OCI-LY1 (cell line): ENCODE data around the gene REPS1.

Experiments used
- H2AFZ ChIP-seq: fragments of 200-600 bp; sonication (generic), shearing (Covaris generic); 2 replicates; pipeline ENCODE4 v1.6.0; 2014; ENCODE audit warnings: antibody characterized with exemption, mild to moderate bottlenecking, low read length
- H3F3A ChIP-seq: fragments of 200-600 bp; sonication (generic), shearing (Covaris generic); 2 replicates; pipeline ENCODE4 v1.6.0; 2014; ENCODE audit warnings: mild to moderate bottlenecking, antibody characterized with exemption, low read length, moderate library complexity; ENCODE audit not compliant: insufficient read depth
- H3K27ac ChIP-seq: fragments of 200-600 bp; sonication (generic); 2 replicates; pipeline ENCODE4 v1.5.1; 2014; ENCODE audit warnings: low read length, mixed run types, mild to moderate bottlenecking, low read depth; ENCODE audit not compliant: poor library complexity, severe bottlenecking
- H3K27me3 ChIP-seq: fragments of 200-600 bp; sonication (generic); 2 replicates; pipeline ENCODE4 v1.6.0; 2014; ENCODE audit warnings: antibody characterized with exemption, mild to moderate bottlenecking, low read length, moderate library complexity; ENCODE audit not compliant: insufficient read depth
- H3K36me3 ChIP-seq: fragments of 200-600 bp; sonication (generic); 2 replicates; pipeline ENCODE4 v1.6.1; 2014; ENCODE audit warnings: mild to moderate bottlenecking, antibody characterized with exemption, low read length, moderate library complexity, mixed read lengths; ENCODE audit not compliant: insufficient read depth
- H3K4me1 ChIP-seq: fragments of 200-600 bp; sonication (generic); 2 replicates; pipeline ENCODE4 v1.5.1; 2014; ENCODE audit warnings: mild to moderate bottlenecking, low read length, moderate library complexity; ENCODE audit not compliant: insufficient read depth, severe bottlenecking
- H3K4me2 ChIP-seq: fragments of 200-600 bp; sonication (generic), shearing (Covaris generic); 2 replicates; pipeline ENCODE4 v1.6.1; 2014; ENCODE audit warnings: low read length
- H3K4me3 ChIP-seq: fragments of 200-600 bp; sonication (generic); 2 replicates; pipeline ENCODE4 v1.5.1; 2014; ENCODE audit warnings: low read length, low read depth, mild to moderate bottlenecking, mixed read lengths; ENCODE audit not compliant: poor library complexity, severe bottlenecking
- H3K79me2 ChIP-seq: fragments of 200-600 bp; shearing (Covaris generic); 2 replicates; pipeline ENCODE4 v1.6.1; 2016; ENCODE audit warnings: mixed run types, low read length, mixed read lengths; ENCODE audit not compliant: insufficient read depth
- H3K9ac ChIP-seq: fragments of 200-600 bp; sonication (generic), shearing (Covaris generic); 2 replicates; pipeline ENCODE4 v1.6.1; 2014; ENCODE audit warnings: mild to moderate bottlenecking, low read length, mixed read lengths
- H3K9me2 ChIP-seq: fragments of 200-600 bp; sonication (generic), shearing (Covaris generic); 2 replicates; pipeline ENCODE4 v1.6.1; 2014; ENCODE audit warnings: low read depth, mild to moderate bottlenecking, low read length, mixed read lengths
- H3K9me3 ChIP-seq: fragments of 200-600 bp; shearing (Covaris generic); 2 replicates; pipeline ENCODE4 v1.6.1; 2014; ENCODE audit warnings: low read length, mixed read lengths
- H4K20me1 ChIP-seq: fragments of 200-600 bp; sonication (generic), shearing (Covaris generic); 2 replicates; pipeline ENCODE4 v1.6.0; 2016; ENCODE audit warnings: mild to moderate bottlenecking, low read length; ENCODE audit not compliant: insufficient read depth
- CTCF ChIP-seq: fragments of 200-600 bp; sonication (generic), shearing (Covaris generic); IDR thresholded peaks from 2 replicates; pipeline ENCODE4 v1.5.1; 2017; ENCODE audit warnings: mild to moderate bottlenecking, antibody characterized with exemption, low read length, moderate library complexity, mixed read lengths
- EZH2 ChIP-seq: fragments of 200-600 bp; sonication (generic), shearing (Covaris generic); IDR thresholded peaks from 2 replicates; pipeline ENCODE4 v1.8.0; 2017; ENCODE audit warnings: borderline replicate concordance, mixed run types, mild to moderate bottlenecking, antibody characterized with exemption, low read length, moderate library complexity, mixed read lengths

The REPS1 gene

GRCh38 chr6:139013185-139013800 lies 25.2 kb upstream of the REPS1 start:
- H4K20me1 ChIP-seq = no peaks in the 10 kb centered on the region
- H3K79me2 ChIP-seq = no peaks in the 10 kb centered on the region
- no peak overlapping the region for H3K27ac ChIP-seq
- no peak overlapping the region for H3K4me3 ChIP-seq
- no peaks in the 10 kb centered on the region for H3K36me3 ChIP-seq
- H3K9ac ChIP-seq = no peak overlapping the region
- H2AFZ ChIP-seq = no peak overlapping the region
- no peaks in the 10 kb centered on the region for H3F3A ChIP-seq
- H3K27me3 ChIP-seq = no peaks in the 10 kb centered on the region
- H3K9me3 ChIP-seq = no peaks in the 10 kb centered on the region
- H3K4me2 ChIP-seq = no peak overlapping the region
- TF ChIP-seq EZH2 = no peak
- TF ChIP-seq CTCF = no peak
- H3K4me1 ChIP-seq = peaks cover 15% of the 10 kb centered on the region
- no peaks in the 10 kb centered on the region for H3K9me2 ChIP-seq

GRCh38 chr6:139011980-139012379 lies 23.9 kb upstream of the REPS1 start:
- TF ChIP-seq EZH2 (no peak), CTCF (no peak)
- no peaks in the 10 kb centered on the region for H3K27me3 ChIP-seq
- no peak overlapping the region for H2AFZ ChIP-seq
- H3K27ac ChIP-seq = no peak overlapping the region
- no peak overlapping the region for H3K9ac ChIP-seq
- H4K20me1 ChIP-seq = no peaks in the 10 kb centered on the region
- no peaks in the 10 kb centered on the region for H3K79me2 ChIP-seq
- no peaks in the 10 kb centered on the region for H3K36me3 ChIP-seq
- no peak overlapping the region for H3K4me2 ChIP-seq
- no peak overlapping the region for H3K4me3 ChIP-seq
- no peaks in the 10 kb centered on the region for H3F3A ChIP-seq
- H3K4me1 ChIP-seq = peaks cover 11% of the 10 kb centered on the region
- no peaks in the 10 kb centered on the region for H3K9me3 ChIP-seq
- no peaks in the 10 kb centered on the region for H3K9me2 ChIP-seq

GRCh38 chr6:139010674-139011073 lies 22.6 kb upstream of the REPS1 start:
- no peak overlapping the region for H3K27ac ChIP-seq
- no peak for TF ChIP-seq CTCF
- no peak for TF ChIP-seq EZH2
- H2AFZ ChIP-seq = no peak overlapping the region
- no peaks in the 10 kb centered on the region for H4K20me1 ChIP-seq
- H3K4me2 ChIP-seq = no peak overlapping the region
- H3F3A ChIP-seq = no peaks in the 10 kb centered on the region
- H3K4me1 ChIP-seq = no peaks in the 10 kb centered on the region
- no peaks in the 10 kb centered on the region for H3K9me3 ChIP-seq
- H3K79me2 ChIP-seq = no peaks in the 10 kb centered on the region
- no peaks in the 10 kb centered on the region for H3K9me2 ChIP-seq
- H3K27me3 ChIP-seq = no peaks in the 10 kb centered on the region
- H3K36me3 ChIP-seq = no peaks in the 10 kb centered on the region
- H3K9ac ChIP-seq = no peak overlapping the region
- H3K4me3 ChIP-seq = no peak overlapping the region
